Measurements from ENCODE around the gene TBC1D23.

The TBC1D23 gene

GRCh38 chr3:100263583-100263982 is 2.8 kb downstream of the TBC1D23 start:
- H3K4me3 ChIP-seq (replicated peaks in 1 of 2; ENCODE audit: low read depth in 2 of 2, low read length in 2 of 2), result no peak overlapping the region
- TF ChIP-seq, protein P1, sequence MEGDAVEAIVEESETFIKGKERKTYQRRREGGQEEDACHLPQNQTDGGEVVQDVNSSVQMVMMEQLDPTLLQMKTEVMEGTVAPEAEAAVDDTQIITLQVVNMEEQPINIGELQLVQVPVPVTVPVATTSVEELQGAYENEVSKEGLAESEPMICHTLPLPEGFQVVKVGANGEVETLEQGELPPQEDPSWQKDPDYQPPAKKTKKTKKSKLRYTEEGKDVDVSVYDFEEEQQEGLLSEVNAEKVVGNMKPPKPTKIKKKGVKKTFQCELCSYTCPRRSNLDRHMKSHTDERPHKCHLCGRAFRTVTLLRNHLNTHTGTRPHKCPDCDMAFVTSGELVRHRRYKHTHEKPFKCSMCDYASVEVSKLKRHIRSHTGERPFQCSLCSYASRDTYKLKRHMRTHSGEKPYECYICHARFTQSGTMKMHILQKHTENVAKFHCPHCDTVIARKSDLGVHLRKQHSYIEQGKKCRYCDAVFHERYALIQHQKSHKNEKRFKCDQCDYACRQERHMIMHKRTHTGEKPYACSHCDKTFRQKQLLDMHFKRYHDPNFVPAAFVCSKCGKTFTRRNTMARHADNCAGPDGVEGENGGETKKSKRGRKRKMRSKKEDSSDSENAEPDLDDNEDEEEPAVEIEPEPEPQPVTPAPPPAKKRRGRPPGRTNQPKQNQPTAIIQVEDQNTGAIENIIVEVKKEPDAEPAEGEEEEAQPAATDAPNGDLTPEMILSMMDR (IDR thresholded peaks at IDR 0.05; ENCODE audit: low read depth, low read length), result no peak
- no peak for DNase-seq (ENCODE audit: low read depth in 2 of 2)

DNA sequence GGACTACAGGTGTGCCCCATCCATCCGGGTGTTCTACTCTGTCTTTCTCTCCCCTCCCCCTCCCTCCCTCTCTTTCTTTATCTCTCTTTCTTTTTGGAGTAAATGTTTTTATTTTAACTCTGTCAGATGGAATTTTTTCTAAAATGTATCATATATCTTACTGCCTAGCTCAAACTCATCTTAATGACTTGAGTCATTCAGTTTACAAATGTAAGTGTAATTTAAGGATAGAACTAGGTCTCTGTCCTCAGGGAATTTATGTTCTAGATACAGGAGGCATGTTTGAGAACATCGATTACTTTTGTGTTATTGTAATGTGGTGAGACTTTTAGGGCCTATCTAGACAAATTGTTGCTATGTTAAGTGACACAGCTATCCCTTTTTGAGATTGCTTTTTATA is 3.5 kb downstream of the TBC1D23 start:
- H3K4me3 ChIP-seq (replicated peaks in 1 of 2; ENCODE audit: low read depth in 2 of 2, low read length in 2 of 2), result no peak overlapping the region
- TF ChIP-seq, protein P1 (IDR thresholded peaks at IDR 0.05; ENCODE audit: low read depth, low read length), result no peak
- DNase-seq (ENCODE audit: low read depth in 2 of 2), result no peak

DNA sequence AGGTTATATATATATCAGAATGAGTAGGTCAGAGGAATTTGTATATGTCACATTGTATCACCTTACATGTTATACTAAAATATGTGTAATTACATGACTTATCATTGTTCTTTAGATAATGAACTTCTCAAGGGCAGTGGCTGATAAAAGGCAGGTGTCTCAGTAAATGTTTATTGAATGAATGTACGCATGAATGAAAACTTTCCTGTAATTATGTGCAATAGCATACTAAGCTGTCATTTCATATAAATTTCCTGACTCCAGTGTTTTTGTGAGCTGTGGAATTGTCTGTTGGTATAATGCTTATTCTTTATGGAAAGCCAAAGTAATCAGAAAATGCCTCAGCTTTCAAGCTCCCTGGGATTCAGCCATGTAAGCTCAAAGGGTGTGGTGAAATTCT is 4.2 kb downstream of the TBC1D23 start:
- TF ChIP-seq, protein P1 (IDR thresholded peaks at IDR 0.05; ENCODE audit: low read depth, low read length), result no peak
- H3K4me3 ChIP-seq (replicated peaks in 1 of 2; ENCODE audit: low read depth in 2 of 2, low read length in 2 of 2), result no peak overlapping the region
- no peak for DNase-seq (ENCODE audit: low read depth in 2 of 2)

DNA sequence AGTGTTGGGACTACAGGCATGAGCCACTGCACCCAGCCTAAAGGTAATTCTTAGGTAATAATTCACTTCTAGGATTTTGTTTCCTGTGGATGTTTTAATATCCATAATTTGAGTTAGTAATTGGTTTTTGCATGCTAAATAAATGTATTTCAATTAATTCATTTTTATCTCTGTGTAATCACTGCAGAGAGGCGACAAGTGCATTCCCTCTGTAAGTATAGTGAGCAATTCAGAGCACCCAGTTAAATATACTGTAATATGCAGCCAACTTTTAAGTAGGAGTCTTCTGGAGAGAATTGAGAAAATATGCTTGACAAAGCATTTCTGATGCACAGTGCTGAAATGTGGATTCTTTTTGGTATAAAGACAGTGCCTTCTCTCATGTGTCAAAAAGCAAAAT is 5.7 kb downstream of the TBC1D23 start:
- no peak overlapping the region for H3K4me3 ChIP-seq (replicated peaks in 1 of 2; ENCODE audit: low read depth in 2 of 2, low read length in 2 of 2)
- no peak for DNase-seq (ENCODE audit: low read depth in 2 of 2)
- TF ChIP-seq, protein P1 (IDR thresholded peaks at IDR 0.05; ENCODE audit: low read depth, low read length), result no peak

GRCh38 chr3:100268156-100268555 is 7.4 kb downstream of the TBC1D23 start:
- DNase-seq (ENCODE audit: low read depth in 2 of 2), result peak in 1 of 2 donors; percentile 26
- H3K4me3 ChIP-seq (replicated peaks in 1 of 2; ENCODE audit: low read depth in 2 of 2, low read length in 2 of 2), result no peak overlapping the region
- TF ChIP-seq, protein P1 (IDR thresholded peaks at IDR 0.05; ENCODE audit: low read depth, low read length), result no peak

- TF ChIP-seq, protein P1 (IDR thresholded peaks at IDR 0.05; ENCODE audit: low read depth, low read length), result no peak
- DNase-seq (ENCODE audit: low read depth in 2 of 2), result peak; percentile 29 to 33
- no peak overlapping the region for H3K4me3 ChIP-seq (replicated peaks in 1 of 2; ENCODE audit: low read depth in 2 of 2, low read length in 2 of 2)
These were observed 8.2 kb downstream of the TBC1D23 start for GRCh38 chr3:100269001-100269400.
